Osteoblast (primary cell): ENCODE measurements around the gene GLCCI1. TPM values are rescaled to one million over a fixed set of nuclear protein-coding genes. Genes with fewer than 3 reads are reported as not detected.

Source experiments
- DNase-seq: peaks from one replicate; pipeline ENCODE4 v3.0.0; 2011; ENCODE audit warnings: low spot score, mixed read lengths; ENCODE audit not compliant: insufficient read length; ENCODE audit errors: missing footprints
- H2AFZ ChIP-seq: 2 replicates; pipeline ENCODE4 v1.6.0; 2011; ENCODE audit warnings: mild to moderate bottlenecking, low read length
- H3K27ac ChIP-seq: 2 replicates; pipeline ENCODE4 v1.5.1; 2011; ENCODE audit warnings: mild to moderate bottlenecking, low read depth, low read length, moderate library complexity
- H3K27me3 ChIP-seq: 2 replicates; pipeline ENCODE4 v1.6.0; 2012; ENCODE audit warnings: mild to moderate bottlenecking, control low read depth, inconsistent platforms, low read length, moderate library complexity; ENCODE audit not compliant: insufficient read depth
- H3K36me3 ChIP-seq: 2 replicates; pipeline ENCODE4 v1.5.1; 2011; ENCODE audit warnings: mild to moderate bottlenecking, low read length, control low read depth, moderate library complexity; ENCODE audit not compliant: insufficient read depth
- H3K4me1 ChIP-seq: 2 replicates; pipeline ENCODE4 v1.5.1; 2011; ENCODE audit warnings: mild to moderate bottlenecking, low read length, control low read depth, moderate library complexity; ENCODE audit not compliant: insufficient read depth
- H3K4me2 ChIP-seq: 2 replicates; pipeline ENCODE4 v1.6.0; 2011; ENCODE audit warnings: mild to moderate bottlenecking, low read length; ENCODE audit not compliant: insufficient read depth
- H3K4me3 ChIP-seq: fragments of 200-600 bp; sonication (generic); 3 replicates; pipeline ENCODE4 v1.5.1; 2012; ENCODE audit warnings: mild to moderate bottlenecking, low read length, inconsistent platforms; ENCODE audit not compliant: insufficient read depth
- H3K79me2 ChIP-seq: 2 replicates; pipeline ENCODE4 v1.6.0; 2012; ENCODE audit warnings: mild to moderate bottlenecking, low read length, control low read depth, inconsistent platforms; ENCODE audit not compliant: insufficient read depth
- H3K9me3 ChIP-seq: 2 replicates; pipeline ENCODE4 v1.5.1; 2011; ENCODE audit warnings: low read depth, low read length, control low read depth
- H4K20me1 ChIP-seq: 2 replicates; pipeline ENCODE4 v1.6.0; 2012; ENCODE audit warnings: mild to moderate bottlenecking, low read length, control low read depth; ENCODE audit not compliant: insufficient read depth
- total RNA-seq: library from RNA; depleted of rRNA; stranded (reverse); fragments of >200 nt; gene quantifications from 2 replicates; pipeline ENCODE4 v1.2.3, GENCODE V29; 2012
- TF ChIP-seq, protein P1 (sequence below): IDR thresholded peaks from 2 replicates; pipeline ENCODE4 v1.5.1; 2011; ENCODE audit warnings: mild to moderate bottlenecking, low read depth, low read length, moderate library complexity; ENCODE audit errors: extremely low read depth

Gene GLCCI1
- total RNA-seq, 1 donor, result 10.1 TPM

DNA sequence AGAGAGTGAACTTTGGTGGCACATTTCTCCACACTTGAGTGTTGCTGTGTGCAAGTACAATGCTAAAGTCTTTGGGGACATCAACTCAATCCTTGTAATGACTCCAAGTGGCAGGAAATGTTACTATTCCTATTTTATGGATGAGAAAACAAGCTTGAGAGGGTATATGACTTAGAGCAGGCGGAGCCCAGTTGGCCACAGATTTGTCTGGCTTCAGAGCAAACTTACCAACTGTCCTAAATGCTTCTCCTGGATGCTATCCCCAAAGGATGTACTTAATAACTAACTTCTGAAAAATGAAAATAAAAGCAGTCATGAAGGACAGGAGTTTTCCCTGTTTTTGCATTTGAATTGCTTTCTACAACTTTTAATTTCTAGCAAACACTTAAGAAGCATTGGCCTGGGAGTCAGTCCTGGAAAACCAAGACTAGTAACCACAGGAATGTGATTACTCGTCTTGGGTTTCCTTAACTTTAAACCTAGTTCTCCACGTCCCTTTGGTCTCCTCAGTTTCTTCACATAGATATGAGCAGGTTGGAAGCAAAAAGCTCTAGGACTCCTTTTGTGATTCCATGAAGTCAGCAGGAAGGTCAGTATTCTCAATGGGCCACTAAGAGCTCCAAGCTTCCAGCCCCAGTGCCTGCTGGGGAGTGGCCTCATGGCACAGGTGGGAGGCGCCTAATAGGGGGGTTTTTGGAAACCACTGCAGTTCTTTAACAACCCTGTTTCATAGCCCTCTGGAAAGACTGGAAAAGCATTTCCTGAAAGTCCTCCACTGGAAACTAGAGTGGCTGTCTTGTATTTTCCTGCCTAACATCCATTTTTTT is 140.8 kb downstream of the GLCCI1 start:
- no peak overlapping the region for H2AFZ ChIP-seq
- H3K4me2 ChIP-seq, result peak overlapping the region; percentile 22
- H3K27ac ChIP-seq, result no peak overlapping the region
- H3K36me3 ChIP-seq, result no peaks in the 10 kb centered on the region
- H4K20me1 ChIP-seq, result no peaks in the 10 kb centered on the region
- no peaks in the 10 kb centered on the region for H3K9me3 ChIP-seq
- H3K4me1 ChIP-seq, result peaks cover 11% of the 10 kb centered on the region
- H3K79me2 ChIP-seq, result no peaks in the 10 kb centered on the region
- TF ChIP-seq, protein P1, sequence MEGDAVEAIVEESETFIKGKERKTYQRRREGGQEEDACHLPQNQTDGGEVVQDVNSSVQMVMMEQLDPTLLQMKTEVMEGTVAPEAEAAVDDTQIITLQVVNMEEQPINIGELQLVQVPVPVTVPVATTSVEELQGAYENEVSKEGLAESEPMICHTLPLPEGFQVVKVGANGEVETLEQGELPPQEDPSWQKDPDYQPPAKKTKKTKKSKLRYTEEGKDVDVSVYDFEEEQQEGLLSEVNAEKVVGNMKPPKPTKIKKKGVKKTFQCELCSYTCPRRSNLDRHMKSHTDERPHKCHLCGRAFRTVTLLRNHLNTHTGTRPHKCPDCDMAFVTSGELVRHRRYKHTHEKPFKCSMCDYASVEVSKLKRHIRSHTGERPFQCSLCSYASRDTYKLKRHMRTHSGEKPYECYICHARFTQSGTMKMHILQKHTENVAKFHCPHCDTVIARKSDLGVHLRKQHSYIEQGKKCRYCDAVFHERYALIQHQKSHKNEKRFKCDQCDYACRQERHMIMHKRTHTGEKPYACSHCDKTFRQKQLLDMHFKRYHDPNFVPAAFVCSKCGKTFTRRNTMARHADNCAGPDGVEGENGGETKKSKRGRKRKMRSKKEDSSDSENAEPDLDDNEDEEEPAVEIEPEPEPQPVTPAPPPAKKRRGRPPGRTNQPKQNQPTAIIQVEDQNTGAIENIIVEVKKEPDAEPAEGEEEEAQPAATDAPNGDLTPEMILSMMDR, result no peak
- H3K27me3 ChIP-seq, result peaks cover 2% of the 10 kb centered on the region
- H3K4me3 ChIP-seq, result no peak overlapping the region
- peak; percentile 84 for DNase-seq

DNA sequence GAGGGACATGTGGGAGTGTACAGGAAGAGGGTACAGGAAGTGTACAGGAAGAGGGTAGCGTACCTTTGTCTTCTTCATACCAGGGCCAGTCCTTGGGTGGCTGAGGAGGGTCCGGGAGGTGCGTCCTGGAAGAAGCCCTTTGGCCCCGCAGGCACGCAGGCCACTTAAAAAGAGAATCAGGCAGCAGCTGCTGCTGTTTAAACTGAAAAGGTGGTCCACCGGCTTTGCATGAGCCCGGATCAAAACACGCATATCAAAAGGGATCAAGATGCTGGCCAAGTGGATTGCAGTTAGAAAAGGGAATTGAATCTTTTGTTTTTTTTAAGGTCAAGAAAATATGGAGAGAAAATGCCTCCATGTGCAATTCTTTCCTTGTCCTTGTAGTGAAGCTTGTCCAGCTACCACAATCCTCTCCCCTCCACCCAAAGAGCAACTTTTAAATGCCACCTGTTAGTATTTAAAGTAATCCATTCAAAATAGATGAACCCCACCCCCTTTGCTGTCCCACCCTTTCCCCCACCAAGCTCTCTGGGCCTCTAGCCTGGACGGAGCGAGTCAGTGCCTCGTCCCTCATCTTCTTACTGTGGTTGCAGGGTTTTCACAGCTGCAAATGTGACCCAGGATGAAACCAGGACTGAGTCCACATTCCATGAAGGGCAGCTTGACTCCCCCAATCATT is 142.8 kb downstream of the GLCCI1 start:
- TF ChIP-seq, protein P1, result no peak
- no peaks in the 10 kb centered on the region for H3K9me3 ChIP-seq
- no peak for DNase-seq

DNA sequence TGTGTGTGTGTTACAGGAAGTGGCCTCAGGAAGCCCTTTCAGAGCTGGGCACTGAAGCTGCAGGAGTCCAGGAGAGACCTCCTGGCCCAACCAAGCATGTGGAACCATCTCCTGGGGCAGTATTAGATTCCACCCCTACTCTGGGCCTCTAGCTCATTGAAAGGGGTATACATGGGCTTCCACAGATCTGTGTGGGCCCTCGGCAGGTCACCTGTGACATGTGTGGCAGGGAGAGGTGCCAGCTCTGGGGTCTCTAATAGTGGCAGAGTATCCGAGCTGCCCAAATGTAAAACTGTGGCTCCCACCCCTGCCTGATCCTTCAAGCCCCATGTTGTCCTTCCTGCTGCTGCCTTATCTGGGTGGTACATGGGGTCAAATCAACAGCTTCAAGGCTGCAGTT is 144.1 kb downstream of the GLCCI1 start:
- Histone ChIP-seq H2AFZ (no peak overlapping the region), H3K27me3 (peaks cover 2% of the 10 kb centered on the region), H3K9me3 (no peaks in the 10 kb centered on the region), H3K4me3 (no peak overlapping the region), H4K20me1 (no peaks in the 10 kb centered on the region), H3K36me3 (no peaks in the 10 kb centered on the region), H3K79me2 (no peaks in the 10 kb centered on the region), H3K27ac (no peak overlapping the region), H3K4me1 (peaks cover 11% of the 10 kb centered on the region), H3K4me2 (no peak overlapping the region)
- TF ChIP-seq, protein P1, result no peak
- DNase-seq, result no peak

More for the DNA sequence above, 142.8 kb downstream of the GLCCI1 start:
- Histone ChIP-seq H4K20me1 (no peaks in the 10 kb centered on the region), H2AFZ (no peak overlapping the region), H3K4me3 (no peak overlapping the region), H3K4me2 (no peak overlapping the region), H3K27ac (no peak overlapping the region), H3K36me3 (no peaks in the 10 kb centered on the region), H3K79me2 (no peaks in the 10 kb centered on the region), H3K27me3 (peaks cover 2% of the 10 kb centered on the region), H3K4me1 (peaks cover 11% of the 10 kb centered on the region)

DNA sequence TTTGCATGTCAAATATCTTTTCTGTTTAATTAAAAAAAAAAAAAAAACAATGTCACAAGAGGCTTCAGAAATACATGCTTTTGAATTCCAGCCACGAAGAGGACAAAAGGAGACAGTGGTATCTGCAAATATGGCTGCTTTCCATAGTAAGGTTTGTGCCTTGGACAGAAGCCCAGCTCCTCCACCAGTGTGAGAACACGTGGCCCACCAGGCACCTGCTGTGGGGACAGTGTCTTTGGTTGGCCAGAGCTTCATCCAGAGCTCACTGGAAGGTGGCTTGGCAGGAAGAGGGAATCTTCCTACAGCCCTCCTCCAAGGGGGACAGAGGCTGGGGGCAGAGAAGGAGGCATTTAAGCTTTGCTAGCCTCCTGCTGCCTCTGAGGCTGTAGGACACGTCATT is 144.6 kb downstream of the GLCCI1 start:
- TF ChIP-seq, protein P1, result no peak
- H3K9me3 ChIP-seq, result no peaks in the 10 kb centered on the region
- H3K4me2 ChIP-seq, result no peak overlapping the region

More for the DNA sequence above, 144.6 kb downstream of the GLCCI1 start:
- DNase-seq, result no peak
- peaks cover 11% of the 10 kb centered on the region for H3K4me1 ChIP-seq
- H3K27me3 ChIP-seq, result peaks cover 2% of the 10 kb centered on the region
- H3K79me2 ChIP-seq, result no peaks in the 10 kb centered on the region
- no peak overlapping the region for H3K4me3 ChIP-seq
- H2AFZ ChIP-seq, result no peak overlapping the region
- no peaks in the 10 kb centered on the region for H4K20me1 ChIP-seq
- H3K36me3 ChIP-seq, result no peaks in the 10 kb centered on the region
- H3K27ac ChIP-seq, result no peak overlapping the region
